SK-N-MC (cell line): ENCODE data around the gene COX6B1.

Experiments used
- FOXP2 ChIP-seq: optimal IDR thresholded peaks from 2 replicates; pipeline ENCODE3; 2011; ENCODE audit warnings: mild to moderate bottlenecking, moderate library complexity; ENCODE audit not compliant: insufficient read depth; ENCODE audit errors: extremely low read length, control extremely low read depth
- POLR2AphosphoS5 ChIP-seq: IDR thresholded peaks from 2 replicates; pipeline ENCODE4 v1.6.1; 2012; ENCODE audit warnings: mild to moderate bottlenecking, low read depth, low read length, borderline replicate concordance

- no peak for TF ChIP-seq FOXP2
- no peak for TF ChIP-seq POLR2AphosphoS5
Measured at GRCh38 chr19:35704218-35704617, 56.1 kb downstream of the COX6B1 start, which contains the start of gene ZBTB32.
